NCI-H82 treated with DMSO at 0.1 percent for 48 hours (cell line): Measurements from ENCODE around the gene ZDHHC3.

Experiments used
- DNase-seq: peaks from one replicate; lab custom pipeline; 2025; ENCODE audit not compliant: unreplicated experiment; lab: John Stamatoyannopoulos, UW

ZDHHC3 gene

GRCh38 chr3:44976002-44976815, at the start of gene ZDHHC3, which contains the start of gene EXOSC7:
TSS of gene ZDHHC3 (minus strand) at chr3:44976174. CDS start at chr3:44959436, 16,738 bp downstream.
TSS of gene EXOSC7 (plus strand) at chr3:44976244. CDS start at chr3:44976278, 34 bp downstream.
- peak; percentile 16 for DNase-seq

GRCh38 chr3:45024542-45025255, 48.7 kb upstream of the ZDHHC3 start:
- DNase-seq: no peak

- no peak for DNase-seq
These were observed 47.7 kb upstream of the ZDHHC3 start for GRCh38 chr3:45023675-45024074.

GRCh38 chr3:45021524-45022297, 45.7 kb upstream of the ZDHHC3 start:
- no peak for DNase-seq

- DNase-seq: no peak
These were observed 44.6 kb upstream of the ZDHHC3 start for GRCh38 chr3:45020534-45020933.

- no peak for DNase-seq
These were observed 41.8 kb upstream of the ZDHHC3 start for GRCh38 chr3:45017821-45018220.

- no peak for DNase-seq
These were observed 40.9 kb upstream of the ZDHHC3 start for GRCh38 chr3:45016916-45017315.

GRCh38 chr3:45012577-45012976, 36.6 kb upstream of the ZDHHC3 start:
- no peak for DNase-seq

GRCh38 chr3:45011756-45012508, 36.0 kb upstream of the ZDHHC3 start:
- DNase-seq: no peak

- no peak for DNase-seq
These were observed 34.9 kb upstream of the ZDHHC3 start for GRCh38 chr3:45010811-45011333.

- no peak for DNase-seq
These were observed 33.9 kb upstream of the ZDHHC3 start for GRCh38 chr3:45009868-45010267.

- DNase-seq: no peak
These were observed 32.1 kb upstream of the ZDHHC3 start for GRCh38 chr3:45008117-45008516.

GRCh38 chr3:45007091-45007490, 31.1 kb upstream of the ZDHHC3 start:
- DNase-seq: no peak

GRCh38 chr3:45003859-45004258, 27.9 kb upstream of the ZDHHC3 start:
- no peak for DNase-seq

GRCh38 chr3:45003406-45003805, 27.4 kb upstream of the ZDHHC3 start:
- no peak for DNase-seq

GRCh38 chr3:45002720-45003119, 26.7 kb upstream of the ZDHHC3 start:
- no peak for DNase-seq

GRCh38 chr3:45002139-45002660, 26.2 kb upstream of the ZDHHC3 start:
- no peak for DNase-seq

GRCh38 chr3:45001738-45002137, 25.8 kb upstream of the ZDHHC3 start:
- DNase-seq: no peak

GRCh38 chr3:45000823-45001222, 24.8 kb upstream of the ZDHHC3 start:
- DNase-seq: no peak

GRCh38 chr3:44999782-45000181, 23.8 kb upstream of the ZDHHC3 start:
- no peak for DNase-seq
